DND-41 (cell line): Measurements from ENCODE around the gene GPS2.

Experiments
- ATAC-seq: fragments of 200-7000 bp; cut with Tn5 transposase; 3 replicates; pipeline ENCODE4 v1.9.1; 2021; ENCODE audit warnings: low read depth; ENCODE audit not compliant: insufficient read depth
- DNase-seq: peaks from one replicate; pipeline ENCODE4 v3.0.0-alpha.2; 2020
- H2AFZ ChIP-seq: 2 replicates; pipeline ENCODE4 v1.6.0; 2012; ENCODE audit warnings: low read depth, low read length
- H3K27ac ChIP-seq: 2 replicates; pipeline ENCODE4 v1.5.1; 2012; ENCODE audit warnings: low read length, inconsistent platforms
- H3K27me3 ChIP-seq: fragments of 200-600 bp; sonication (generic); 2 replicates; pipeline ENCODE4 v1.6.0; 2012; ENCODE audit warnings: low read length, mild to moderate bottlenecking, inconsistent platforms; ENCODE audit not compliant: insufficient read depth, poor library complexity
- H3K36me3 ChIP-seq: 2 replicates; pipeline ENCODE4 v1.5.1; 2012; ENCODE audit warnings: low read length, inconsistent platforms; ENCODE audit not compliant: insufficient read depth
- H3K4me1 ChIP-seq: 2 replicates; pipeline ENCODE4 v1.5.1; 2012; ENCODE audit warnings: mild to moderate bottlenecking, low read length; ENCODE audit not compliant: insufficient read depth
- H3K4me2 ChIP-seq: 2 replicates; pipeline ENCODE4 v1.6.0; 2012; ENCODE audit warnings: mild to moderate bottlenecking, moderate library complexity, low read length, inconsistent platforms; ENCODE audit not compliant: insufficient read depth
- H3K4me3 ChIP-seq, 2 experiments: fragments of 200-600 bp in 1 of 2; shearing (Covaris generic) in 1 of 2; 2 replicates each; pipeline ENCODE4 v1.5.1; 2012 to 2016; ENCODE audit warnings: inconsistent platforms in 2 of 2, low read length in 2 of 2, mild to moderate bottlenecking in 2 of 2, low read depth in 1 of 2, moderate library complexity in 1 of 2
- H3K79me2 ChIP-seq: 2 replicates; pipeline ENCODE4 v1.6.0; 2012; ENCODE audit warnings: low read length, inconsistent platforms; ENCODE audit not compliant: insufficient read depth
- H3K9ac ChIP-seq: 2 replicates; pipeline ENCODE4 v1.6.0; 2012; ENCODE audit warnings: low read depth, mild to moderate bottlenecking, inconsistent platforms, low read length, moderate library complexity
- H3K9me3 ChIP-seq: 2 replicates; pipeline ENCODE4 v1.5.1; 2012; ENCODE audit warnings: low read length, moderate library complexity, mild to moderate bottlenecking, inconsistent platforms; ENCODE audit not compliant: insufficient read depth, severe bottlenecking
- H4K20me1 ChIP-seq: 2 replicates; pipeline ENCODE4 v1.6.0; 2012; ENCODE audit warnings: low read length; ENCODE audit not compliant: insufficient read depth
- CTCF ChIP-seq: IDR thresholded peaks from 2 replicates; pipeline ENCODE4 v1.5.1; 2012; ENCODE audit warnings: borderline replicate concordance, low read length, moderate library complexity, mild to moderate bottlenecking; ENCODE audit not compliant: poor library complexity, severe bottlenecking; ENCODE audit errors: extremely low read depth
- EZH2 ChIP-seq: IDR thresholded peaks from 3 replicates; pipeline ENCODE4 v1.6.1; 2012; ENCODE audit warnings: borderline replicate concordance, low read depth, mild to moderate bottlenecking, moderate library complexity, low read length, inconsistent platforms; ENCODE audit not compliant: severe bottlenecking

GPS2 gene

GRCh38 chr17:7290166-7290565 lies 25.0 kb downstream of the GPS2 start:
- Histone ChIP-seq H3K27ac (no peak overlapping the region), H3K4me3 (no peak overlapping the region), H3K9me3 (no peaks in the 10 kb centered on the region), H3K4me1 (0 out of 2 replicates have a peak, but pooled peaks cover 3% of the 10 kb centered on the region), H3K9ac (no peak overlapping the region), H3K27me3 (peaks cover 35% of the 10 kb centered on the region), H2AFZ (no peak overlapping the region), H4K20me1 (0 out of 2 replicates have a peak, but pooled peaks cover 4% of the 10 kb centered on the region), H3K36me3 (no peaks in the 10 kb centered on the region), H3K4me2 (no peak overlapping the region), H3K79me2 (no peaks in the 10 kb centered on the region)
- ATAC-seq (no peak), DNase-seq (no peak)
- TF ChIP-seq EZH2, result no peak
- no peak for TF ChIP-seq CTCF

GRCh38 chr17:7289256-7290032 lies 25.7 kb downstream of the GPS2 start:
- no peak for DNase-seq
- Histone ChIP-seq H3K79me2 (no peaks in the 10 kb centered on the region), H3K27ac (no peak overlapping the region), H3K4me1 (no peaks in the 10 kb centered on the region), H3K27me3 (peaks cover 30% of the 10 kb centered on the region), H4K20me1 (0 out of 2 replicates have a peak, but pooled peaks cover 4% of the 10 kb centered on the region), H3K4me2 (no peak overlapping the region), H3K9me3 (no peaks in the 10 kb centered on the region), H3K36me3 (no peaks in the 10 kb centered on the region), H2AFZ (no peak overlapping the region), H3K9ac (no peak overlapping the region), H3K4me3 (no peak overlapping the region)
- no peak for ATAC-seq
- TF ChIP-seq EZH2 (no peak), CTCF (no peak)

GRCh38 chr17:7285679-7286078 lies 29.5 kb downstream of the GPS2 start:
- Histone ChIP-seq H3K27me3 (peaks cover 14% of the 10 kb centered on the region), H3K9ac (no peak overlapping the region)
- TF ChIP-seq CTCF, result no peak
- no peak for TF ChIP-seq EZH2

GRCh38 chr17:7284911-7285310 lies 30.2 kb downstream of the GPS2 start:
- H3K9ac ChIP-seq, result no peak overlapping the region
- DNase-seq (no peak), ATAC-seq (no peak)

More at GRCh38 chr17:7285679-7286078, 29.5 kb downstream of the GPS2 start:
- Histone ChIP-seq H3K79me2 (no peaks in the 10 kb centered on the region), H3K4me3 (no peak overlapping the region), H3K4me2 (no peak overlapping the region), H3K36me3 (no peaks in the 10 kb centered on the region), H4K20me1 (no peaks in the 10 kb centered on the region), H3K4me1 (peaks cover 18% of the 10 kb centered on the region), H2AFZ (no peak overlapping the region), H3K9me3 (no peaks in the 10 kb centered on the region), H3K27ac (no peak overlapping the region)
- DNase-seq (no peak), ATAC-seq (no peak)

More at GRCh38 chr17:7284911-7285310, 30.2 kb downstream of the GPS2 start:
- Histone ChIP-seq H3K9me3 (no peaks in the 10 kb centered on the region), H2AFZ (no peak overlapping the region), H3K36me3 (no peaks in the 10 kb centered on the region), H3K4me3 (no peak overlapping the region), H3K4me1 (peaks cover 26% of the 10 kb centered on the region), H4K20me1 (no peaks in the 10 kb centered on the region), H3K4me2 (no peak overlapping the region), H3K27ac (no peak overlapping the region), H3K79me2 (no peaks in the 10 kb centered on the region), H3K27me3 (peaks cover 15% of the 10 kb centered on the region)
- no peak for TF ChIP-seq CTCF
- no peak for TF ChIP-seq EZH2
